ENCODE data around the gene MAP7D2.
A peak's percentile ranks its signal among the peaks of the same experiment; 100 is the strongest.

Gene MAP7D2

GRCh38 chrX:20118065-20118824, 1.5 kb upstream of the MAP7D2 start:
- intact Hi-C loops (cut with DNase I): no loop called here
- no peak for DNase-seq

- DNase-seq: peak in 2 of 10 donors; percentile 2 to 72
- intact Hi-C loops (cut with DNase I): no loop called here
Observed at GRCh38 chrX:20116087-20116576, 575 bp downstream of the MAP7D2 start.

GRCh38 chrX:20112022-20112774, 4.5 kb downstream of the MAP7D2 start:
- intact Hi-C loops (cut with DNase I): no loop called here
- no peak for DNase-seq

GRCh38 chrX:20111271-20111670, 5.4 kb downstream of the MAP7D2 start:
- intact Hi-C loops (cut with DNase I): no loop called here
- no peak for DNase-seq

- intact Hi-C loops (cut with DNase I): no loop called here
- DNase-seq: no peak
Observed at GRCh38 chrX:20101934-20102581, 14.6 kb downstream of the MAP7D2 start.

GRCh38 chrX:20091499-20091898, 25.2 kb downstream of the MAP7D2 start:
- no peak for DNase-seq
- intact Hi-C loops (cut with DNase I): no loop called here

- intact Hi-C loops (cut with DNase I): no loop called here
- no peak for DNase-seq
Observed at GRCh38 chrX:20089845-20090244, 26.9 kb downstream of the MAP7D2 start.

- intact Hi-C loops (cut with DNase I): no loop called here
- DNase-seq: no peak
Observed at GRCh38 chrX:20080277-20080676, 36.4 kb downstream of the MAP7D2 start.

- DNase-seq: no peak
- intact Hi-C loops (cut with DNase I): no loop called here
Observed at GRCh38 chrX:20071511-20072079, 45.1 kb downstream of the MAP7D2 start.

GRCh38 chrX:20067709-20068561, 48.8 kb downstream of the MAP7D2 start:
- DNase-seq: peak in 8 of 10 donors; percentile 24 to 89 (median 43)
- intact Hi-C loops (cut with DNase I): loop anchor here (5.0 kb wide), 1 partner anchor 166 kb away; no protein-coding TSS in a partner anchor

GRCh38 chrX:20066968-20067708, 49.6 kb downstream of the MAP7D2 start:
- intact Hi-C loops (cut with DNase I): loop anchor here (5.0 kb wide), 1 partner anchor 165 kb away; no protein-coding TSS in a partner anchor
- no peak for DNase-seq

GRCh38 chrX:20063716-20064351, 52.9 kb downstream of the MAP7D2 start:
- intact Hi-C loops (cut with DNase I): no loop called here
- DNase-seq: no peak

GRCh38 chrX:20063153-20063552, 53.6 kb downstream of the MAP7D2 start:
- peak in 1 of 10 donors; percentile 80 for DNase-seq
- intact Hi-C loops (cut with DNase I): no loop called here

GRCh38 chrX:20061855-20062254, 54.9 kb downstream of the MAP7D2 start:
- intact Hi-C loops (cut with DNase I): no loop called here
- no peak for DNase-seq

- DNase-seq: no peak
- intact Hi-C loops (cut with DNase I): no loop called here
Observed at GRCh38 chrX:20060961-20061748, 55.6 kb downstream of the MAP7D2 start.

GRCh38 chrX:20059467-20060128, 57.1 kb downstream of the MAP7D2 start:
- intact Hi-C loops (cut with DNase I): no loop called here
- DNase-seq: no peak

GRCh38 chrX:20057479-20057878, 59.2 kb downstream of the MAP7D2 start:
- intact Hi-C loops (cut with DNase I): no loop called here
- no peak for DNase-seq
